K562 (cell line): ENCODE data around the gene NAP1L1. TPM values are rescaled to one million over a fixed set of nuclear protein-coding genes. Genes with fewer than 3 reads are reported as not detected.

Experiments
- FOS ChIP-seq: IDR thresholded peaks from 3 replicates; pipeline ENCODE4 v1.6.1; 2011; ENCODE audit not compliant: insufficient read length; ENCODE audit errors: extremely low read depth
- NRF1 ChIP-seq, 2 experiments: fragments of 450-650 bp; IDR thresholded peaks in 1 of 2; conservative IDR thresholded peaks in 1 of 2; 2 replicates each; pipeline ENCODE4 v1.6.1; 2014; ENCODE audit warnings: mild to moderate bottlenecking in 2 of 2
- POLR2B ChIP-seq: fragments of 450-650 bp; IDR thresholded peaks from 2 replicates; pipeline ENCODE4 v1.6.1; 2018; ENCODE audit warnings: low read depth; ENCODE audit not compliant: partially characterized antibody
- RAD21 ChIP-seq, 2 experiments: fragments of 250-450 bp in 1 of 2; fragments of 450-650 bp in 1 of 2; sonication (Bioruptor Pico) in 1 of 2; formaldehyde crosslinking in 1 of 2; IDR thresholded peaks in 1 of 2; conservative IDR thresholded peaks in 1 of 2; 2 replicates each; pipeline versions ENCODE4 v1.4.0 to v1.8.0; 2020 to 2022; ENCODE audit warnings: mild to moderate bottlenecking in 2 of 2, moderate library complexity in 1 of 2
- SMAD4 ChIP-seq: fragments of 250-450 bp; sonication (Bioruptor Pico); conservative IDR thresholded peaks from 2 replicates; pipeline ENCODE4 v1.8.0; 2021; ENCODE audit warnings: inconsistent platforms, mild to moderate bottlenecking, moderate library complexity
- ZNF41 ChIP-seq: fragments of 250-450 bp; sonication (Bioruptor Pico); conservative IDR thresholded peaks from 2 replicates; pipeline ENCODE4 v1.4.0; 2020; ENCODE audit warnings: mild to moderate bottlenecking
- polyA plus RNA-seq, 8 experiments: library from polyadenylated mRNA; depleted of rRNA in 4 of 8; stranded (reverse) in 5 of 8; unstranded in 3 of 8; fragments of >200 nt; fragmentation: Nextera tagmentation in 2 of 8; fragmentation: Illumina TruSeq in 1 of 8; extraction: Ambion mirVana in 2 of 8; extraction: Trizol in 1 of 8; gene quantifications; 2 replicates each; pipeline versions ENCODE4 v1.2.1 to v1.2.3, GENCODE V29; 2011 to 2014; ENCODE audit warnings: inconsistent platforms in 1 of 8, missing spikeins in 1 of 8
- total RNA-seq, 7 experiments: library from RNA; depleted of rRNA in 6 of 7; stranded (reverse); fragments of >200 nt in 6 of 7; fragmentation: Illumina TruSeq in 2 of 7; extraction: Trizol in 2 of 7; gene quantifications; 2 replicates each; pipeline versions ENCODE4 v1.2.1 to v1.2.3, GENCODE V29; 2011 to 2021; ENCODE audit warnings: low replicate concordance in 1 of 7
- TF ChIP-seq, protein P1 (sequence below): sonication (generic); formaldehyde crosslinking; IDR thresholded peaks from 2 replicates; pipeline ENCODE4 v1.8.0; 2023; ENCODE audit warnings: mild to moderate bottlenecking, missing genetic modification reagents
- TF ChIP-seq, protein P2 (sequence below), 2 experiments: fragments of 450-650 bp in 1 of 2; IDR thresholded peaks; 2 replicates each; pipeline ENCODE4 v1.6.1; 2011 to 2017; ENCODE audit warnings: low read depth in 2 of 2, antibody characterized with exemption in 1 of 2, borderline replicate concordance in 1 of 2, low read length in 1 of 2, mild to moderate bottlenecking in 1 of 2, mixed read lengths in 1 of 2; ENCODE audit not compliant: control insufficient read depth in 1 of 2
- TF ChIP-seq, protein P3 (sequence below): fragments of 450-650 bp; IDR thresholded peaks from 2 replicates; pipeline ENCODE4 v1.6.1; 2016; ENCODE audit warnings: mild to moderate bottlenecking, moderate library complexity

The NAP1L1 gene
- total and polyA plus RNA-seq, 9 of the 15 experiments (the other 6 are each of a cell fraction or from before 2014, with no cell fraction given) = 287 to 747 (median 450) TPM

DNA sequence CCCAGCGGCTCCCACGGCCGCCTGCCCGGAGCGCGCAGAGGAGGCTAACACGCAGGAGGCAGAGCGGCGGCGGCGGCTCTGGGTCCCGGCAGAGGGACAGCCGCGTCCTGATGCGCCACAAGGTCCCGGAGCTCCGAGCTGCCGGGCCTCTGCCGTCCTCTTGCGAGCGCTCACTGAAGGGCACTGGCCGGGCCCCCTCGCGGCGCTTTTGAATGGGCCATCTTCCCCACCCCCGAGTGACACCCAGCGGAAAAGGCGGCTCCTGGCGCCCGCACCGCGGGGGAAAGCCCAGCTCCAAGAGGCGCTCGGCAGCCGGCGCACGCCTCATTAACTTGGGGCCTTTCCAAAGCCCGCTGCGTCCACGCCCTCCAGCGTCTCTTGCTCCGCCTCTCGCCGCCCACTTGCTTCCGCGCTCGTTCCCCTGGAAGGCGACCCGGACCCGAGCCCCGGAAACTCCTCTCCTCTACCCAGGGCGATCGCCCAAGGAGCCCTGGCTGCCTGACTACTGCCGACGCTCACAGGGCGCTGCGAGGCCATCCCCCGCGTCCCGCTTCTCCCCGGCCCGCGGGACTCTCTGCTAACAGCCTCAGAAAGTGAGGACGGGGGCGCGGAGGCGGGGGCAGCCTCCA lies 53.0 kb downstream of the NAP1L1 start, which contains the start of gene PHLDA1 (continued):
- 0 out of 2 replicates have a peak, but pooled peaks have one; percentile 30 for TF ChIP-seq SMAD4
- TF ChIP-seq, protein P1, sequence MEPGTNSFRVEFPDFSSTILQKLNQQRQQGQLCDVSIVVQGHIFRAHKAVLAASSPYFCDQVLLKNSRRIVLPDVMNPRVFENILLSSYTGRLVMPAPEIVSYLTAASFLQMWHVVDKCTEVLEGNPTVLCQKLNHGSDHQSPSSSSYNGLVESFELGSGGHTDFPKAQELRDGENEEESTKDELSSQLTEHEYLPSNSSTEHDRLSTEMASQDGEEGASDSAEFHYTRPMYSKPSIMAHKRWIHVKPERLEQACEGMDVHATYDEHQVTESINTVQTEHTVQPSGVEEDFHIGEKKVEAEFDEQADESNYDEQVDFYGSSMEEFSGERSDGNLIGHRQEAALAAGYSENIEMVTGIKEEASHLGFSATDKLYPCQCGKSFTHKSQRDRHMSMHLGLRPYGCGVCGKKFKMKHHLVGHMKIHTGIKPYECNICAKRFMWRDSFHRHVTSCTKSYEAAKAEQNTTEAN = no peak
- peak; percentile 76 to 79 for TF ChIP-seq NRF1 (conservative IDR thresholded peaks at IDR 0.05 in 1 of 2, IDR thresholded peaks at IDR 0.05 in 1 of 2)
- TF ChIP-seq, protein P2, sequence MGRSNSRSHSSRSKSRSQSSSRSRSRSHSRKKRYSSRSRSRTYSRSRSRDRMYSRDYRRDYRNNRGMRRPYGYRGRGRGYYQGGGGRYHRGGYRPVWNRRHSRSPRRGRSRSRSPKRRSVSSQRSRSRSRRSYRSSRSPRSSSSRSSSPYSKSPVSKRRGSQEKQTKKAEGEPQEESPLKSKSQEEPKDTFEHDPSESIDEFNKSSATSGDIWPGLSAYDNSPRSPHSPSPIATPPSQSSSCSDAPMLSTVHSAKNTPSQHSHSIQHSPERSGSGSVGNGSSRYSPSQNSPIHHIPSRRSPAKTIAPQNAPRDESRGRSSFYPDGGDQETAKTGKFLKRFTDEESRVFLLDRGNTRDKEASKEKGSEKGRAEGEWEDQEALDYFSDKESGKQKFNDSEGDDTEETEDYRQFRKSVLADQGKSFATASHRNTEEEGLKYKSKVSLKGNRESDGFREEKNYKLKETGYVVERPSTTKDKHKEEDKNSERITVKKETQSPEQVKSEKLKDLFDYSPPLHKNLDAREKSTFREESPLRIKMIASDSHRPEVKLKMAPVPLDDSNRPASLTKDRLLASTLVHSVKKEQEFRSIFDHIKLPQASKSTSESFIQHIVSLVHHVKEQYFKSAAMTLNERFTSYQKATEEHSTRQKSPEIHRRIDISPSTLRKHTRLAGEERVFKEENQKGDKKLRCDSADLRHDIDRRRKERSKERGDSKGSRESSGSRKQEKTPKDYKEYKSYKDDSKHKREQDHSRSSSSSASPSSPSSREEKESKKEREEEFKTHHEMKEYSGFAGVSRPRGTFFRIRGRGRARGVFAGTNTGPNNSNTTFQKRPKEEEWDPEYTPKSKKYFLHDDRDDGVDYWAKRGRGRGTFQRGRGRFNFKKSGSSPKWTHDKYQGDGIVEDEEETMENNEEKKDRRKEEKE (IDR thresholded peaks at IDR 0.05; ENCODE audit: borderline replicate concordance in 1 of 2, control insufficient read depth in 1 of 2, low read depth in 2 of 2, low read length in 1 of 2) = no peak
- TF ChIP-seq RAD21 (CRISPR knock-in tag; conservative IDR thresholded peaks at IDR 0.05 in 1 of 2, IDR thresholded peaks at IDR 0.05 in 1 of 2) = peak; percentile 94 to 99
- TF ChIP-seq, protein P3, sequence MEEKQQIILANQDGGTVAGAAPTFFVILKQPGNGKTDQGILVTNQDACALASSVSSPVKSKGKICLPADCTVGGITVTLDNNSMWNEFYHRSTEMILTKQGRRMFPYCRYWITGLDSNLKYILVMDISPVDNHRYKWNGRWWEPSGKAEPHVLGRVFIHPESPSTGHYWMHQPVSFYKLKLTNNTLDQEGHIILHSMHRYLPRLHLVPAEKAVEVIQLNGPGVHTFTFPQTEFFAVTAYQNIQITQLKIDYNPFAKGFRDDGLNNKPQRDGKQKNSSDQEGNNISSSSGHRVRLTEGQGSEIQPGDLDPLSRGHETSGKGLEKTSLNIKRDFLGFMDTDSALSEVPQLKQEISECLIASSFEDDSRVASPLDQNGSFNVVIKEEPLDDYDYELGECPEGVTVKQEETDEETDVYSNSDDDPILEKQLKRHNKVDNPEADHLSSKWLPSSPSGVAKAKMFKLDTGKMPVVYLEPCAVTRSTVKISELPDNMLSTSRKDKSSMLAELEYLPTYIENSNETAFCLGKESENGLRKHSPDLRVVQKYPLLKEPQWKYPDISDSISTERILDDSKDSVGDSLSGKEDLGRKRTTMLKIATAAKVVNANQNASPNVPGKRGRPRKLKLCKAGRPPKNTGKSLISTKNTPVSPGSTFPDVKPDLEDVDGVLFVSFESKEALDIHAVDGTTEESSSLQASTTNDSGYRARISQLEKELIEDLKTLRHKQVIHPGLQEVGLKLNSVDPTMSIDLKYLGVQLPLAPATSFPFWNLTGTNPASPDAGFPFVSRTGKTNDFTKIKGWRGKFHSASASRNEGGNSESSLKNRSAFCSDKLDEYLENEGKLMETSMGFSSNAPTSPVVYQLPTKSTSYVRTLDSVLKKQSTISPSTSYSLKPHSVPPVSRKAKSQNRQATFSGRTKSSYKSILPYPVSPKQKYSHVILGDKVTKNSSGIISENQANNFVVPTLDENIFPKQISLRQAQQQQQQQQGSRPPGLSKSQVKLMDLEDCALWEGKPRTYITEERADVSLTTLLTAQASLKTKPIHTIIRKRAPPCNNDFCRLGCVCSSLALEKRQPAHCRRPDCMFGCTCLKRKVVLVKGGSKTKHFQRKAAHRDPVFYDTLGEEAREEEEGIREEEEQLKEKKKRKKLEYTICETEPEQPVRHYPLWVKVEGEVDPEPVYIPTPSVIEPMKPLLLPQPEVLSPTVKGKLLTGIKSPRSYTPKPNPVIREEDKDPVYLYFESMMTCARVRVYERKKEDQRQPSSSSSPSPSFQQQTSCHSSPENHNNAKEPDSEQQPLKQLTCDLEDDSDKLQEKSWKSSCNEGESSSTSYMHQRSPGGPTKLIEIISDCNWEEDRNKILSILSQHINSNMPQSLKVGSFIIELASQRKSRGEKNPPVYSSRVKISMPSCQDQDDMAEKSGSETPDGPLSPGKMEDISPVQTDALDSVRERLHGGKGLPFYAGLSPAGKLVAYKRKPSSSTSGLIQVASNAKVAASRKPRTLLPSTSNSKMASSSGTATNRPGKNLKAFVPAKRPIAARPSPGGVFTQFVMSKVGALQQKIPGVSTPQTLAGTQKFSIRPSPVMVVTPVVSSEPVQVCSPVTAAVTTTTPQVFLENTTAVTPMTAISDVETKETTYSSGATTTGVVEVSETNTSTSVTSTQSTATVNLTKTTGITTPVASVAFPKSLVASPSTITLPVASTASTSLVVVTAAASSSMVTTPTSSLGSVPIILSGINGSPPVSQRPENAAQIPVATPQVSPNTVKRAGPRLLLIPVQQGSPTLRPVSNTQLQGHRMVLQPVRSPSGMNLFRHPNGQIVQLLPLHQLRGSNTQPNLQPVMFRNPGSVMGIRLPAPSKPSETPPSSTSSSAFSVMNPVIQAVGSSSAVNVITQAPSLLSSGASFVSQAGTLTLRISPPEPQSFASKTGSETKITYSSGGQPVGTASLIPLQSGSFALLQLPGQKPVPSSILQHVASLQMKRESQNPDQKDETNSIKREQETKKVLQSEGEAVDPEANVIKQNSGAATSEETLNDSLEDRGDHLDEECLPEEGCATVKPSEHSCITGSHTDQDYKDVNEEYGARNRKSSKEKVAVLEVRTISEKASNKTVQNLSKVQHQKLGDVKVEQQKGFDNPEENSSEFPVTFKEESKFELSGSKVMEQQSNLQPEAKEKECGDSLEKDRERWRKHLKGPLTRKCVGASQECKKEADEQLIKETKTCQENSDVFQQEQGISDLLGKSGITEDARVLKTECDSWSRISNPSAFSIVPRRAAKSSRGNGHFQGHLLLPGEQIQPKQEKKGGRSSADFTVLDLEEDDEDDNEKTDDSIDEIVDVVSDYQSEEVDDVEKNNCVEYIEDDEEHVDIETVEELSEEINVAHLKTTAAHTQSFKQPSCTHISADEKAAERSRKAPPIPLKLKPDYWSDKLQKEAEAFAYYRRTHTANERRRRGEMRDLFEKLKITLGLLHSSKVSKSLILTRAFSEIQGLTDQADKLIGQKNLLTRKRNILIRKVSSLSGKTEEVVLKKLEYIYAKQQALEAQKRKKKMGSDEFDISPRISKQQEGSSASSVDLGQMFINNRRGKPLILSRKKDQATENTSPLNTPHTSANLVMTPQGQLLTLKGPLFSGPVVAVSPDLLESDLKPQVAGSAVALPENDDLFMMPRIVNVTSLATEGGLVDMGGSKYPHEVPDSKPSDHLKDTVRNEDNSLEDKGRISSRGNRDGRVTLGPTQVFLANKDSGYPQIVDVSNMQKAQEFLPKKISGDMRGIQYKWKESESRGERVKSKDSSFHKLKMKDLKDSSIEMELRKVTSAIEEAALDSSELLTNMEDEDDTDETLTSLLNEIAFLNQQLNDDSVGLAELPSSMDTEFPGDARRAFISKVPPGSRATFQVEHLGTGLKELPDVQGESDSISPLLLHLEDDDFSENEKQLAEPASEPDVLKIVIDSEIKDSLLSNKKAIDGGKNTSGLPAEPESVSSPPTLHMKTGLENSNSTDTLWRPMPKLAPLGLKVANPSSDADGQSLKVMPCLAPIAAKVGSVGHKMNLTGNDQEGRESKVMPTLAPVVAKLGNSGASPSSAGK = no peak; the same call in none of the 2 replicates
- no peak for TF ChIP-seq FOS
- TF ChIP-seq POLR2B = peak; percentile 49
- TF ChIP-seq ZNF41 (CRISPR knock-in tag) = no peak
